B cell (primary cell): ENCODE results near the gene JARID2. TPM values are rescaled to one million over a fixed set of nuclear protein-coding genes. Genes with fewer than 3 reads are reported as not detected.

ENCODE experiments used
- ATAC-seq: fragments of 200-7000 bp; cut with Tn5 transposase; one replicate; pipeline ENCODE4 v1.10.0; 2021; ENCODE audit warnings: low read depth, mild to moderate bottlenecking, moderate number of reproducible peaks, moderate library complexity
- CTCF ChIA-PET: fragments of 350-600 bp; sonication (Branson Sonifier 250); formaldehyde crosslinking; loops from one replicate; lab custom pipeline; 2021; ENCODE audit warnings: antibody characterized with exemption, inconsistent platforms; lab: Charles Lee
- POLR2A ChIA-PET: fragments of 350-600 bp; sonication (Branson Sonifier 250); formaldehyde crosslinking; loops from one replicate; lab custom pipeline; 2021; ENCODE audit warnings: antibody characterized with exemption; lab: Charles Lee
- DNase-seq: peaks from one replicate; pipeline ENCODE4 v3.0.0; 2013
- H2AFZ ChIP-seq: 2 replicates; pipeline ENCODE4 v1.6.1; 2012; ENCODE audit warnings: mild to moderate bottlenecking, low read depth, low read length; ENCODE audit not compliant: insufficient read depth, poor library complexity, severe bottlenecking
- H3K27ac ChIP-seq, 2 donors: 1 replicate in 1 of 2; 2 replicates in 1 of 2; pipeline ENCODE4 v1.5.1; 2012 to 2013; ENCODE audit warnings: low read length in 2 of 2, mild to moderate bottlenecking in 2 of 2, moderate library complexity in 1 of 2
- H3K27me3 ChIP-seq, 4 experiments: fragments of 200-600 bp in 1 of 4; sonication (generic) in 1 of 4; replicated peaks in 1 of 4; 1 replicate in 2 of 4; 2 replicates in 2 of 4; pipeline versions ENCODE4 v1.6.1 to v1.7.0; 2013 to 2016; ENCODE audit warnings: low read length in 3 of 4, mild to moderate bottlenecking in 2 of 4, mixed read lengths in 1 of 4, moderate library complexity in 1 of 4; ENCODE audit not compliant: insufficient read depth in 4 of 4, control insufficient read depth in 3 of 4; ENCODE audit errors: control extremely low read depth in 1 of 4
- H3K36me3 ChIP-seq, 2 experiments: replicated peaks in 1 of 2; 1 replicate in 1 of 2; 2 replicates in 1 of 2; pipeline versions ENCODE4 v1.6.1 to v1.7.1; 2013; ENCODE audit warnings: low read length in 1 of 2; ENCODE audit not compliant: insufficient read depth in 2 of 2, control insufficient read depth in 1 of 2; ENCODE audit errors: control extremely low read depth in 1 of 2, extremely low read depth in 1 of 2
- H3K4me1 ChIP-seq, 2 donors: fragments of 200-600 bp in 1 of 2; sonication (generic) in 1 of 2; 1 replicate in 1 of 2; 2 replicates in 1 of 2; pipeline versions ENCODE4 v1.5.1 to v1.6.1; 2013 to 2017; ENCODE audit warnings: low read length in 2 of 2; ENCODE audit not compliant: control insufficient read depth in 2 of 2, insufficient read depth in 2 of 2
- H3K4me2 ChIP-seq: replicated peaks from 2 replicates; pipeline ENCODE3; 2012; ENCODE audit warnings: mild to moderate bottlenecking, low read depth, low read length; ENCODE audit not compliant: poor library complexity, severe bottlenecking
- H3K4me3 ChIP-seq, 5 experiments: fragments of 200-600 bp in 1 of 5; sonication (generic) in 1 of 5; 1 replicate in 3 of 5; 2 replicates in 2 of 5; pipeline versions ENCODE4 v1.5.1 to v1.7.0; 2011 to 2016; ENCODE audit warnings: low read length in 4 of 5, mild to moderate bottlenecking in 4 of 5, low read depth in 2 of 5, control low read depth in 1 of 5, moderate library complexity in 1 of 5; ENCODE audit not compliant: insufficient read depth in 1 of 5; ENCODE audit errors: control extremely low read depth in 1 of 5, extremely low read depth in 1 of 5
- H3K79me2 ChIP-seq: fragments of 200-600 bp; sonication (generic); one replicate; pipeline ENCODE4 v1.6.0; 2016; ENCODE audit warnings: low read length; ENCODE audit not compliant: control insufficient read depth, insufficient read depth
- H3K9ac ChIP-seq: fragments of 200-600 bp; sonication (generic); 2 replicates; pipeline ENCODE4 v1.6.1; 2017; ENCODE audit warnings: mild to moderate bottlenecking, low read length, moderate library complexity
- H3K9me3 ChIP-seq, 3 donors: one replicate each; pipeline versions ENCODE4 v1.6.1 to v1.7.1; 2013; ENCODE audit warnings: low read length in 2 of 3; ENCODE audit not compliant: control insufficient read depth in 2 of 3, insufficient read depth in 1 of 3; ENCODE audit errors: control extremely low read depth in 1 of 3
- H4K20me1 ChIP-seq: 2 replicates; pipeline ENCODE4 v1.6.0; 2012; ENCODE audit warnings: mild to moderate bottlenecking, low read length; ENCODE audit not compliant: insufficient read depth, control insufficient read depth, poor library complexity, severe bottlenecking
- H3K27ac Mint-ChIP-seq: one replicate; pipeline ENCODE4 v1.8.0; 2021; ENCODE audit warnings: mixed read lengths
- H3K27me3 Mint-ChIP-seq: one replicate; pipeline ENCODE4 v1.8.0; 2021; ENCODE audit warnings: mixed read lengths
- H3K4me1 Mint-ChIP-seq: one replicate; pipeline ENCODE4 v1.8.0; 2021; ENCODE audit warnings: mixed read lengths
- H3K4me3 Mint-ChIP-seq: one replicate; pipeline ENCODE4 v1.8.0; 2021; ENCODE audit warnings: mixed read lengths
- H3K9me3 Mint-ChIP-seq: one replicate; pipeline ENCODE4 v1.8.0; 2022; ENCODE audit warnings: mixed read lengths; ENCODE audit not compliant: insufficient read depth
- EZH2 ChIP-seq: IDR thresholded peaks from 2 replicates; pipeline ENCODE4 v1.6.1; 2012; ENCODE audit warnings: borderline replicate concordance, low read depth, mild to moderate bottlenecking, moderate library complexity, low read length; ENCODE audit not compliant: insufficient read depth, poor library complexity, severe bottlenecking
- WGBS: methylation state at CpG from one replicate; pipeline ENCODE4 v1.1.5; 2013; ENCODE audit warnings: missing lambda C conversion rate; ENCODE audit not compliant: insufficient coverage; 5-methylcytosine and 5-hydroxymethylcytosine counted together
- intact Hi-C: fragments of 100-400 bp; cut with micrococcal nuclease; formaldehyde crosslinking; loops from one replicate; pipeline ENCODE4 v1.10.0; 2022
- polyA plus RNA-seq: library from polyadenylated mRNA; depleted of rRNA; stranded (reverse); fragments of >200 nt; gene quantifications from 2 replicates; pipeline ENCODE4 v1.2.3, GENCODE V29; 2012
- total RNA-seq, 2 donors: library from RNA; stranded (reverse); fragments of 120-200 nt in 1 of 2; gene quantifications; 1 replicate in 1 of 2; 2 replicates in 1 of 2; pipeline versions ENCODE4 v1.2.3 to v1.2.4, GENCODE V29; 2013 to 2022
- TF ChIP-seq, protein P1 (sequence below): fragments of 200-600 bp; IDR thresholded peaks from one replicate; pipeline ENCODE4 v1.8.0; 2022; ENCODE audit warnings: antibody characterized with exemption, mild to moderate bottlenecking

Gene JARID2
- total and polyA plus RNA-seq, 2 donors (not counting 1 experiment from before 2014, with no cell fraction given) = 11.0 to 58.1 TPM

GRCh38 chr6:15304337-15305042, 58.6 kb downstream of the JARID2 start:
- no peaks in the 10 kb centered on the region for H3K36me3 ChIP-seq
- Mint-ChIP-seq H3K27ac (no peak overlapping the region), H3K9me3 (no peaks in the 10 kb centered on the region), H3K4me1 (peaks cover 79% of the 10 kb centered on the region), H3K4me3 (peak overlapping the region; percentile 23), H3K27me3 (no peaks in the 10 kb centered on the region)
- H4K20me1 ChIP-seq = peaks cover 50% of the 10 kb centered on the region
- peaks cover 98% of the 10 kb centered on the region for H3K79me2 ChIP-seq
- intact Hi-C loops = loop anchor here (5.0 kb wide), 1 partner anchor 37 kb away; no protein-coding TSS in a partner anchor
- no peak overlapping the region for H2AFZ ChIP-seq
- CTCF ChIA-PET = no interaction called here
- no peak overlapping the region for H3K9ac ChIP-seq
- no peaks in the 10 kb centered on the region for H3K27me3 ChIP-seq
- peak overlapping the region; percentile 12 for H3K4me2 ChIP-seq
- ATAC-seq = no peak
- peak overlapping the region in 1 of 2 donors; percentile 16 for H3K27ac ChIP-seq
- no peak for TF ChIP-seq EZH2
- TF ChIP-seq, protein P1, sequence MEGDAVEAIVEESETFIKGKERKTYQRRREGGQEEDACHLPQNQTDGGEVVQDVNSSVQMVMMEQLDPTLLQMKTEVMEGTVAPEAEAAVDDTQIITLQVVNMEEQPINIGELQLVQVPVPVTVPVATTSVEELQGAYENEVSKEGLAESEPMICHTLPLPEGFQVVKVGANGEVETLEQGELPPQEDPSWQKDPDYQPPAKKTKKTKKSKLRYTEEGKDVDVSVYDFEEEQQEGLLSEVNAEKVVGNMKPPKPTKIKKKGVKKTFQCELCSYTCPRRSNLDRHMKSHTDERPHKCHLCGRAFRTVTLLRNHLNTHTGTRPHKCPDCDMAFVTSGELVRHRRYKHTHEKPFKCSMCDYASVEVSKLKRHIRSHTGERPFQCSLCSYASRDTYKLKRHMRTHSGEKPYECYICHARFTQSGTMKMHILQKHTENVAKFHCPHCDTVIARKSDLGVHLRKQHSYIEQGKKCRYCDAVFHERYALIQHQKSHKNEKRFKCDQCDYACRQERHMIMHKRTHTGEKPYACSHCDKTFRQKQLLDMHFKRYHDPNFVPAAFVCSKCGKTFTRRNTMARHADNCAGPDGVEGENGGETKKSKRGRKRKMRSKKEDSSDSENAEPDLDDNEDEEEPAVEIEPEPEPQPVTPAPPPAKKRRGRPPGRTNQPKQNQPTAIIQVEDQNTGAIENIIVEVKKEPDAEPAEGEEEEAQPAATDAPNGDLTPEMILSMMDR = no peak
- H3K9me3 ChIP-seq = no peaks in the 10 kb centered on the region
- DNase-seq = no peak
- WGBS = 86% methylated on average over 2 of the region's 4 CpGs
- H3K4me1 ChIP-seq = peaks cover 72 to 73% of the 10 kb centered on the region in 2 donors
- POLR2A ChIA-PET = interaction anchor here (0.6 kb wide), 1 partner anchor 882 kb away, joined by 4 read pairs; no protein-coding TSS in a partner anchor
- H3K4me3 ChIP-seq = no peak overlapping the region

- ATAC-seq = no peak
- Histone ChIP-seq H3K4me1 (peaks cover 69 to 73% of the 10 kb centered on the region in 2 donors), H3K9ac (no peak overlapping the region), H3K9me3 (no peaks in the 10 kb centered on the region), H4K20me1 (peaks cover 51% of the 10 kb centered on the region), H3K27me3 (no peaks in the 10 kb centered on the region), H2AFZ (no peak overlapping the region), H3K36me3 (no peaks in the 10 kb centered on the region), H3K4me2 (peak overlapping the region; percentile 12), H3K79me2 (peaks cover 98% of the 10 kb centered on the region), H3K27ac (peak overlapping the region in 1 of 2 donors; percentile 16), H3K4me3 (no peak overlapping the region)
- H3K27ac Mint-ChIP-seq = peak overlapping the region; percentile 74
- H3K4me1 Mint-ChIP-seq = peaks cover 78% of the 10 kb centered on the region
- DNase-seq = no peak
- ChIA-PET CTCF (interaction anchor here (0.6 kb wide), 1 partner anchor 73 kb away, joined by 4 read pairs; no protein-coding TSS in a partner anchor), POLR2A (interaction anchor here (0.7 kb wide), 2 partner anchors 296 to 588 kb away, joined by 7 to 8 read pairs; no protein-coding TSS in a partner anchor)
- TF ChIP-seq, protein P1 = no peak
- no peak for TF ChIP-seq EZH2
- peak overlapping the region; percentile 58 for H3K4me3 Mint-ChIP-seq
- H3K9me3 Mint-ChIP-seq = no peaks in the 10 kb centered on the region
- no peaks in the 10 kb centered on the region for H3K27me3 Mint-ChIP-seq
- intact Hi-C loops = no loop called here
Observed at GRCh38 chr6:15305496-15305895, 59.6 kb downstream of the JARID2 start.
